GM12892 (cell line): ENCODE results near the gene KCNT1.

Experiments used
- POLR2A ChIP-seq: IDR thresholded peaks from 2 replicates; pipeline ENCODE4 v1.6.1; 2011; ENCODE audit warnings: low read depth, low read length, control low read depth
- POLR2AphosphoS5 ChIP-seq: IDR thresholded peaks from 2 replicates; pipeline ENCODE4 v1.6.1; 2011; ENCODE audit warnings: low read depth, low read length, control low read depth
- TAF1 ChIP-seq: IDR thresholded peaks from 2 replicates; pipeline ENCODE4 v1.6.1; 2011; ENCODE audit warnings: low read depth, mild to moderate bottlenecking, control low read depth, low read length, borderline replicate concordance

DNA sequence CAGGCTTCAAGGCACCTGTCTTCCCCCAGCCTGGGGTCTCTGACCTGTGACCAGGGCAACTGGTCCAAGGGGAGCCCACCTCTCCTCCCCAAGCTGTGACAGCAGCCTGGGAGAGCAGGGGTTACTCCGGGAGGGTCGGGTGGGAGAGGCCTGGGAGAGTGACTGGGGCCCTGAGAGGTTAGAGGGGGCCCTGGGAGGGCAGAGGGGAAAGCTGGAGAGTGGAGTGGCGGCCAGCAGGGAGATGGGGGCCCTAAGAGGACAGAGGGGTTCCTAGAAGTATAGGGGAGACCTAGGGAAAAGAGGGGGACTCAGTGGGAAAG is 38.6 kb upstream of the KCNT1 start:
- TF ChIP-seq POLR2AphosphoS5 (no peak), POLR2A (no peak), TAF1 (no peak)
